OCI-LY7 (cell line): ENCODE data around the gene MTERF4. TPM values are rescaled to one million over a fixed set of nuclear protein-coding genes. Genes with fewer than 3 reads are reported as not detected.

Experiments
- BruUV-seq: library from RNA; stranded (reverse); fragments of 400-500 nt; replicated peaks from 2 replicates; lab custom pipeline; 2021; lab: Mats Ljungman, UMichigan
- CTCF ChIA-PET: fragments of 300-600 bp; sonication (Branson Sonifier 250); formaldehyde crosslinking; loops from one replicate; lab custom pipeline; 2022; ENCODE audit warnings: antibody characterized with exemption; ENCODE audit not compliant: unreplicated experiment; lab: Charles Lee
- POLR2A ChIA-PET: fragments of 300-600 bp; sonication (Branson Sonifier 250); formaldehyde crosslinking; loops from one replicate; lab custom pipeline; 2022; ENCODE audit warnings: antibody characterized with exemption; lab: Charles Lee
- DNase-seq: peaks from one replicate; pipeline ENCODE4 v3.0.0-alpha.2; 2015; ENCODE audit warnings: low spot score
- H2AFZ ChIP-seq: fragments of 200-600 bp; sonication (generic), shearing (Covaris generic); 2 replicates; pipeline ENCODE4 v1.6.1; 2014; ENCODE audit warnings: mild to moderate bottlenecking, antibody characterized with exemption, low read length, moderate library complexity
- H3K27ac ChIP-seq: fragments of 200-600 bp; sonication (generic); 2 replicates; pipeline ENCODE4 v1.5.1; 2014; ENCODE audit warnings: mixed run types, low read depth, mild to moderate bottlenecking, moderate library complexity, low read length, inconsistent platforms; ENCODE audit not compliant: poor library complexity, severe bottlenecking
- H3K36me3 ChIP-seq: fragments of 200-600 bp; sonication (generic); 2 replicates; pipeline ENCODE4 v1.6.1; 2014; ENCODE audit warnings: mild to moderate bottlenecking, antibody characterized with exemption, low read length, moderate library complexity, mixed read lengths; ENCODE audit not compliant: insufficient read depth
- H3K4me1 ChIP-seq: fragments of 200-600 bp; sonication (generic); 2 replicates; pipeline ENCODE4 v1.5.1; 2014; ENCODE audit warnings: mild to moderate bottlenecking, low read length; ENCODE audit not compliant: insufficient read depth, poor library complexity, severe bottlenecking
- H3K4me2 ChIP-seq: fragments of 200-600 bp; sonication (generic); 2 replicates; pipeline ENCODE4 v1.6.1; 2014; ENCODE audit warnings: mild to moderate bottlenecking, low read length
- H3K4me3 ChIP-seq: fragments of 200-600 bp; sonication (generic); 2 replicates; pipeline ENCODE4 v1.5.1; 2014; ENCODE audit warnings: mild to moderate bottlenecking, low read depth, low read length; ENCODE audit not compliant: poor library complexity, severe bottlenecking
- H3K79me2 ChIP-seq: fragments of 200-600 bp; sonication (generic); 2 replicates; pipeline ENCODE4 v1.6.1; 2016; ENCODE audit warnings: low read depth, mild to moderate bottlenecking, low read length, moderate library complexity, mixed read lengths; ENCODE audit not compliant: insufficient read depth
- H3K9me2 ChIP-seq: fragments of 200-600 bp; sonication (generic); 2 replicates; pipeline ENCODE4 v1.6.1; 2016; ENCODE audit warnings: mild to moderate bottlenecking, low read length, mixed read lengths; ENCODE audit not compliant: insufficient read depth
- H3K9me3 ChIP-seq: fragments of 200-600 bp; sonication (generic); 2 replicates; pipeline ENCODE4 v1.6.1; 2014; ENCODE audit warnings: mild to moderate bottlenecking, mixed run types, low read length, mixed read lengths
- H4K20me1 ChIP-seq: fragments of 200-600 bp; sonication (generic); 2 replicates; pipeline ENCODE4 v1.6.1; 2014; ENCODE audit warnings: mild to moderate bottlenecking, antibody characterized with exemption, low read length, moderate library complexity, mixed read lengths; ENCODE audit not compliant: insufficient read depth
- EZH2phosphoT487 ChIP-seq: fragments of 200-600 bp; sonication (generic); IDR thresholded peaks from 2 replicates; pipeline ENCODE4 v1.6.1; 2018; ENCODE audit warnings: low read depth, borderline replicate concordance, mild to moderate bottlenecking, mixed run types, antibody characterized with exemption, low read length, moderate library complexity, mixed read lengths
- intact Hi-C: fragments of 100-400 bp; cut with micrococcal nuclease; formaldehyde crosslinking; loops from one replicate; pipeline ENCODE4 v1.10.0; 2022; ENCODE audit not compliant: unreplicated experiment
- total RNA-seq, 2 experiments: library from RNA; depleted of rRNA in 1 of 2; stranded (reverse); fragments of >200 nt in 1 of 2; shearing (Covaris generic) in 1 of 2; gene quantifications; 2 replicates each; pipeline ENCODE4 v1.2.3, GENCODE V29; 2014 to 2022
- TF ChIP-seq, protein P1 (sequence below): fragments of 200-600 bp; sonication (generic); conservative IDR thresholded peaks from 2 replicates; pipeline ENCODE4 v1.5.1; 2014; ENCODE audit warnings: mild to moderate bottlenecking, antibody characterized with exemption, low read length, moderate library complexity, mixed read lengths

The MTERF4 gene
- total RNA-seq, 2 experiments from 2014 or later, result 48.2 to 58.9 TPM

DNA sequence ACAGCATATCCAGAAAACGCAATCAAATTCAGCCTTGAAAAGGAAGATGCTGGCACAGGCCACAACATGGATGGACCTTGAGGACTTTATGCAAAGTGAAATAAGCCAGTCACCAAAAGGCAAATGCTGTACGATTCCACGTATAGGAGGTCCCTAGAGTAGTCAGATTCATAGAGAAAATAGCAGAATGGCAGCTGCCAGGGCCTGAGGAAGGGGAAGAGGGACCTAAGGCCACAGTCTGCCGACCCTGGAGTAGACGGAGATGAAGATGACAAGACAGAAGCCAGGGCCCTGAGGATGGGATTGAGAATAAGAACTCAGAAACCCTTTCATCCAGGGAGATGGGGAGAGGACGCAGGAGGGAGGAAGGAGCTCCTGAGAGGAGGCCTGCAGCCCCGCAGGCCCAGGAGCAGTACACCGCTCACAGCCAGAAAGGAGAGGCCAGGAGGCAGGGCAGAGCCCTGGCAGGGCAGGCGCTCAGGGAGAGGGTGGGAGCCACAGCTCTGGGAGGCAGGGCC lies 8.1 kb upstream of the MTERF4 start:
- no peak overlapping the region for H2AFZ ChIP-seq
- CTCF ChIA-PET, result no interaction called here
- intact Hi-C loops, result no loop called here
- no peaks in the 10 kb centered on the region for H3K9me2 ChIP-seq
- H3K4me1 ChIP-seq, result peaks cover 12% of the 10 kb centered on the region
- H3K9me3 ChIP-seq, result no peaks in the 10 kb centered on the region
- DNase-seq, result no peak
- H3K4me2 ChIP-seq, result no peak overlapping the region
- POLR2A ChIA-PET, result interaction anchor here (1.0 kb wide), 1 partner anchor 12 kb away, joined by 4 read pairs; no protein-coding TSS in a partner anchor
- TF ChIP-seq EZH2phosphoT487, result no peak
- TF ChIP-seq, protein P1, sequence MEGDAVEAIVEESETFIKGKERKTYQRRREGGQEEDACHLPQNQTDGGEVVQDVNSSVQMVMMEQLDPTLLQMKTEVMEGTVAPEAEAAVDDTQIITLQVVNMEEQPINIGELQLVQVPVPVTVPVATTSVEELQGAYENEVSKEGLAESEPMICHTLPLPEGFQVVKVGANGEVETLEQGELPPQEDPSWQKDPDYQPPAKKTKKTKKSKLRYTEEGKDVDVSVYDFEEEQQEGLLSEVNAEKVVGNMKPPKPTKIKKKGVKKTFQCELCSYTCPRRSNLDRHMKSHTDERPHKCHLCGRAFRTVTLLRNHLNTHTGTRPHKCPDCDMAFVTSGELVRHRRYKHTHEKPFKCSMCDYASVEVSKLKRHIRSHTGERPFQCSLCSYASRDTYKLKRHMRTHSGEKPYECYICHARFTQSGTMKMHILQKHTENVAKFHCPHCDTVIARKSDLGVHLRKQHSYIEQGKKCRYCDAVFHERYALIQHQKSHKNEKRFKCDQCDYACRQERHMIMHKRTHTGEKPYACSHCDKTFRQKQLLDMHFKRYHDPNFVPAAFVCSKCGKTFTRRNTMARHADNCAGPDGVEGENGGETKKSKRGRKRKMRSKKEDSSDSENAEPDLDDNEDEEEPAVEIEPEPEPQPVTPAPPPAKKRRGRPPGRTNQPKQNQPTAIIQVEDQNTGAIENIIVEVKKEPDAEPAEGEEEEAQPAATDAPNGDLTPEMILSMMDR, result no peak
- no peak overlapping the region for H3K27ac ChIP-seq
- H3K4me3 ChIP-seq, result no peak overlapping the region
- H3K36me3 ChIP-seq, result peaks cover 35% of the 10 kb centered on the region; the same call in 1 of the 2 replicates
- BruUV-seq, result no TSS peak
- no peaks in the 10 kb centered on the region for H3K79me2 ChIP-seq
- no peaks in the 10 kb centered on the region for H4K20me1 ChIP-seq

DNA sequence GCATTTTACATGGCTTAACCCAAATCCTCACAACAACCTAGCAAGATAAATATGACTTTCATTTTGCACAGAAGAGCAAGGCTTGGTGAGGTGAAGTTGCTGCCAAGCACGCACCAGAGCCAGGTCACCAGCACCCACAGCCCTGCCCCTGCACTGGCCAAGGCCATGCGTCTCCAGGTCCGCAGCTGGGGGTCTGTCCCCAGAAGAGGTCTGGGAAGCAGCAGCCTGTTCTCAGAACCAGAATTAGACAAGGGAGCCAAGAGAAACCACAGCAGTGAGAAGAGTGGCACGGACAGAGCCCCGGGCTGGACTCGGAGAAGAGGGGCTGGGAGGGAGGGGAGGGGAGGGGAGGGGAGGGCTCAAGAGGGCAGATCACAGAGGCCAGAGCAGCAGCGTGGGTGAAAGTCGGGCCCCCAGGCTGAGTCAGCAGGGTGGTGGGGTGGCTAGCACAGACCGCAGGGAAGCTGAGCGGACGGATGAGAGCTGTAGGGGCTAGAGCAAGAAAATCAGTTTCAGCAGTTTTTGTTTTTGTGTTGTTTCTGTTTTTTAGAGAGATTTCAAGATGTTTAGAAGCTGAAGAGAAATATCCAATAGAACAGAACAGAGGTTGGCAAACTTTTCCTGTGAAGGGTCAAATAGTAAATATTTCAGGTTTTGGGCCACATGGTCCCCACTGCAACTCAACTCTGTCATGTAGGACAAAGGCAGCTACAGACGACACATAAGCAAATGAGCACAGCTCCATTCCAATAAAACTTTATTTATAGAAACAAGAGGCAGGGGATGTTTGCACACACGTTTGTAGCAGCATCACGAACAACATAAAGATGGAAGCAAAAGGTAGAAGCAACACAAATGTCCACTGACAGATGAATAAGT lies 7.4 kb upstream of the MTERF4 start:
- CTCF ChIA-PET, result no interaction called here

More for the DNA sequence above, 7.4 kb upstream of the MTERF4 start:
- H3K4me1 ChIP-seq, result peaks cover 12% of the 10 kb centered on the region
- H3K9me3 ChIP-seq, result no peaks in the 10 kb centered on the region
- POLR2A ChIA-PET, result no interaction called here
- no peak for DNase-seq
- no TSS peak for BruUV-seq
- no peak overlapping the region for H3K27ac ChIP-seq
- H3K4me3 ChIP-seq, result no peak overlapping the region
- no peaks in the 10 kb centered on the region for H4K20me1 ChIP-seq
- no peaks in the 10 kb centered on the region for H3K9me2 ChIP-seq
- peaks cover 28% of the 10 kb centered on the region; the same call in 1 of the 2 replicates for H3K36me3 ChIP-seq
- TF ChIP-seq EZH2phosphoT487, result no peak
- TF ChIP-seq, protein P1, result no peak
- H3K4me2 ChIP-seq, result no peak overlapping the region
- intact Hi-C loops, result no loop called here
- no peaks in the 10 kb centered on the region for H3K79me2 ChIP-seq
- H2AFZ ChIP-seq, result no peak overlapping the region
